ENCODE data around the gene IGSF3.

IGSF3 gene

GRCh38 chr1:116681343-116681899, 13.9 kb upstream of the IGSF3 start:
- H2AFZ ChIP-seq (ENCODE audit: low read length), result no peak overlapping the region
- DNase-seq, result no peak
- H3K27me3 ChIP-seq (replicated peaks; ENCODE audit: insufficient read depth, low read length), result no peaks in the 10 kb centered on the region
- no peak overlapping the region for H3K4me3 ChIP-seq (ENCODE audit: low read length)
- no peak overlapping the region for H3K4me2 ChIP-seq (ENCODE audit: low read depth, low read length)
- no peaks in the 10 kb centered on the region for H4K20me1 ChIP-seq (ENCODE audit: insufficient read depth, low read length)
- H3K79me2 ChIP-seq (ENCODE audit: low read length), result no peaks in the 10 kb centered on the region
- H3K4me1 ChIP-seq (ENCODE audit: low read length), result no peaks in the 10 kb centered on the region
- H3K9me2 ChIP-seq (replicated peaks; ENCODE audit: insufficient read depth, low read length), result no peaks in the 10 kb centered on the region
- TF ChIP-seq EZH2 (optimal IDR thresholded peaks at IDR 0.05; ENCODE audit: low read depth, low read length) (no peak), CTCF (IDR thresholded peaks at IDR 0.05; ENCODE audit: low read length) (no peak), EZH2phosphoT487 (IDR thresholded peaks at IDR 0.05; ENCODE audit: low read length) (no peak)
- no peak overlapping the region for H3K27ac ChIP-seq (ENCODE audit: low read length)
- no peak overlapping the region for H3K9ac ChIP-seq (ENCODE audit: low read length)
- no peaks in the 10 kb centered on the region for H3K9me3 ChIP-seq (replicated peaks; ENCODE audit: insufficient read depth, low read length)
- no peaks in the 10 kb centered on the region for H3F3A ChIP-seq (ENCODE audit: insufficient read depth, low read length)
- no peaks in the 10 kb centered on the region for H3K36me3 ChIP-seq (replicated peaks; ENCODE audit: insufficient read depth, low read length)

DNA sequence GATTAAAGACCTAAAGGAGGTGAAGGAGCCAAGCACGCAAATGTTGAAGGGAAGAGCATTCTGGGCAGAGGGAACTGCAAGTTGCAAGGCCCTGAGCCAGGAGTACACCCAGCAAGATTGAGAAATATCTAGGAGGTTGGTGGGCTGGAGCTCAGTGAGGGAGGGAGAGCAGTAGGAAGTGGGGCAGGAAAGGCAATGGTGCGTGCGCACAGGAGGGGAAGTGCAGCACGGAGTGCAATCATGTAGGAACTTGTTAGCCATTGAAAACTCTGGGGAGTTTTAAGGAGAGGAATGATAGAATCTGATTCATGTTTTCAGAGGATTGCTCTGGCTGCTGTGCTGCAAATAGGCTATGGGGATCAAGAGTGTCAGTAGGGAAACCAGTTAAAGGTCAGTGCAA, 13.2 kb upstream of the IGSF3 start:
- Histone ChIP-seq H3K36me3 (replicated peaks; ENCODE audit: insufficient read depth, low read length) (no peaks in the 10 kb centered on the region), H3K9me3 (replicated peaks; ENCODE audit: insufficient read depth, low read length) (no peaks in the 10 kb centered on the region), H3K79me2 (ENCODE audit: low read length) (no peaks in the 10 kb centered on the region), H4K20me1 (ENCODE audit: insufficient read depth, low read length) (no peaks in the 10 kb centered on the region), H3K4me3 (ENCODE audit: low read length) (no peak overlapping the region), H3K9me2 (replicated peaks; ENCODE audit: insufficient read depth, low read length) (no peaks in the 10 kb centered on the region), H3K27me3 (replicated peaks; ENCODE audit: insufficient read depth, low read length) (no peaks in the 10 kb centered on the region), H3K4me2 (ENCODE audit: low read depth, low read length) (no peak overlapping the region), H3K27ac (ENCODE audit: low read length) (no peak overlapping the region), H3K9ac (ENCODE audit: low read length) (no peak overlapping the region), H3F3A (ENCODE audit: insufficient read depth, low read length) (no peaks in the 10 kb centered on the region), H3K4me1 (ENCODE audit: low read length) (no peaks in the 10 kb centered on the region), H2AFZ (ENCODE audit: low read length) (no peak overlapping the region)
- TF ChIP-seq EZH2phosphoT487 (IDR thresholded peaks at IDR 0.05; ENCODE audit: low read length) (no peak), EZH2 (optimal IDR thresholded peaks at IDR 0.05; ENCODE audit: low read depth, low read length) (no peak), CTCF (IDR thresholded peaks at IDR 0.05; ENCODE audit: low read length) (no peak)
- no peak for DNase-seq

- no peak overlapping the region for H3K4me3 ChIP-seq (ENCODE audit: low read length)
- DNase-seq, result no peak
- H2AFZ ChIP-seq (ENCODE audit: low read length), result no peak overlapping the region
- no peaks in the 10 kb centered on the region for H3K4me1 ChIP-seq (ENCODE audit: low read length)
- no peaks in the 10 kb centered on the region for H4K20me1 ChIP-seq (ENCODE audit: insufficient read depth, low read length)
- TF ChIP-seq EZH2phosphoT487 (IDR thresholded peaks at IDR 0.05; ENCODE audit: low read length) (no peak), EZH2 (optimal IDR thresholded peaks at IDR 0.05; ENCODE audit: low read depth, low read length) (no peak), CTCF (IDR thresholded peaks at IDR 0.05; ENCODE audit: low read length) (no peak)
- no peaks in the 10 kb centered on the region for H3F3A ChIP-seq (ENCODE audit: insufficient read depth, low read length)
- H3K27me3 ChIP-seq (replicated peaks; ENCODE audit: insufficient read depth, low read length), result no peaks in the 10 kb centered on the region
- no peaks in the 10 kb centered on the region for H3K9me3 ChIP-seq (replicated peaks; ENCODE audit: insufficient read depth, low read length)
- H3K9me2 ChIP-seq (replicated peaks; ENCODE audit: insufficient read depth, low read length), result no peaks in the 10 kb centered on the region
- no peak overlapping the region for H3K4me2 ChIP-seq (ENCODE audit: low read depth, low read length)
- no peaks in the 10 kb centered on the region for H3K36me3 ChIP-seq (replicated peaks; ENCODE audit: insufficient read depth, low read length)
- no peaks in the 10 kb centered on the region for H3K79me2 ChIP-seq (ENCODE audit: low read length)
- H3K27ac ChIP-seq (ENCODE audit: low read length), result no peak overlapping the region
- H3K9ac ChIP-seq (ENCODE audit: low read length), result no peak overlapping the region
Measured at GRCh38 chr1:116679828-116680628, 12.5 kb upstream of the IGSF3 start.

Measured in MM.1S (cell line).